Gastroesophageal sphincter (tissue), 4 donors: ENCODE results near the gene RAE1. TPM values are rescaled to one million over a fixed set of nuclear protein-coding genes. Genes with fewer than 3 reads are reported as not detected.
"Not testable (repeated sequence)": the region's sequence is repeated elsewhere in the genome, so short reads cannot be mapped to it uniquely, and the experiment has no call there.

Experiments used
- ATAC-seq: fragments of 150-250 bp; one replicate; pipeline ENCODE4 v1.9.1; 2016; ENCODE audit warnings: mild to moderate bottlenecking, moderate library complexity
- H3K27ac ChIP-seq, 4 donors: fragments of 200-600 bp; sonication (generic) in 3 of 4; 1 replicate in 3 of 4; 2 replicates in 1 of 4; pipeline ENCODE4 v1.5.1; 2016 to 2019
- H3K27me3 ChIP-seq: fragments of 200-600 bp; sonication (generic); one replicate; pipeline ENCODE4 v1.5.1; 2019
- H3K36me3 ChIP-seq, 2 donors: fragments of 200-600 bp; sonication (generic); one replicate each; pipeline ENCODE4 v1.5.1; 2019; ENCODE audit warnings: control low read depth in 1 of 2
- H3K4me1 ChIP-seq, 3 donors: fragments of 200-600 bp; sonication (generic); 1 replicate in 2 of 3; 2 replicates in 1 of 3; pipeline ENCODE4 v1.5.1; 2016 to 2019; ENCODE audit warnings: control low read depth in 2 of 3
- H3K4me3 ChIP-seq, 2 donors: fragments of 200-600 bp; sonication (generic); one replicate each; pipeline ENCODE4 v1.5.1; 2019; ENCODE audit warnings: mild to moderate bottlenecking in 1 of 2, moderate library complexity in 1 of 2
- H3K9me3 ChIP-seq, 3 donors: fragments of 200-600 bp; sonication (generic); one replicate each; pipeline ENCODE4 v1.5.1; 2017 to 2019; ENCODE audit warnings: control low read depth in 2 of 3
- EP300 ChIP-seq: sonication (generic); formaldehyde crosslinking; IDR thresholded peaks from one replicate; pipeline ENCODE4 v1.6.1; 2017; ENCODE audit warnings: antibody characterized with exemption, mild to moderate bottlenecking
- POLR2A ChIP-seq, 2 donors: fragments of 450-650 bp; IDR thresholded peaks; one replicate each; pipeline ENCODE4 v1.6.1; 2017; ENCODE audit warnings: antibody characterized with exemption in 2 of 2, mild to moderate bottlenecking in 2 of 2, moderate library complexity in 1 of 2
- POLR2AphosphoS5 ChIP-seq: sonication (generic); formaldehyde crosslinking; IDR thresholded peaks from one replicate; pipeline ENCODE4 v1.6.1; 2017; ENCODE audit warnings: antibody characterized with exemption
- WGBS, 2 donors: methylation state at CpG; one replicate each; pipeline ENCODE4 v1.1.5; 2018; ENCODE audit warnings: low coverage in 1 of 2; 5-methylcytosine and 5-hydroxymethylcytosine counted together
- total RNA-seq, 4 donors: library from RNA; depleted of rRNA; stranded (reverse); fragments of >200 nt; gene quantifications; one replicate each; pipeline ENCODE4 v1.1.0, GENCODE V29; 2016
- TF ChIP-seq, protein P1 (sequence below), 4 experiments: fragments of 200-600 bp in 2 of 4; fragments of 450-650 bp in 2 of 4; sonication (generic) in 1 of 4; IDR thresholded peaks; one replicate each; pipeline ENCODE4 v1.5.1; 2017 to 2019; ENCODE audit warnings: antibody characterized with exemption in 4 of 4, mild to moderate bottlenecking in 2 of 4, moderate library complexity in 2 of 4

Gene RAE1
- total RNA-seq, 4 donors from 2014 or later = 16.5 to 30.4 (median 25.1) TPM

DNA sequence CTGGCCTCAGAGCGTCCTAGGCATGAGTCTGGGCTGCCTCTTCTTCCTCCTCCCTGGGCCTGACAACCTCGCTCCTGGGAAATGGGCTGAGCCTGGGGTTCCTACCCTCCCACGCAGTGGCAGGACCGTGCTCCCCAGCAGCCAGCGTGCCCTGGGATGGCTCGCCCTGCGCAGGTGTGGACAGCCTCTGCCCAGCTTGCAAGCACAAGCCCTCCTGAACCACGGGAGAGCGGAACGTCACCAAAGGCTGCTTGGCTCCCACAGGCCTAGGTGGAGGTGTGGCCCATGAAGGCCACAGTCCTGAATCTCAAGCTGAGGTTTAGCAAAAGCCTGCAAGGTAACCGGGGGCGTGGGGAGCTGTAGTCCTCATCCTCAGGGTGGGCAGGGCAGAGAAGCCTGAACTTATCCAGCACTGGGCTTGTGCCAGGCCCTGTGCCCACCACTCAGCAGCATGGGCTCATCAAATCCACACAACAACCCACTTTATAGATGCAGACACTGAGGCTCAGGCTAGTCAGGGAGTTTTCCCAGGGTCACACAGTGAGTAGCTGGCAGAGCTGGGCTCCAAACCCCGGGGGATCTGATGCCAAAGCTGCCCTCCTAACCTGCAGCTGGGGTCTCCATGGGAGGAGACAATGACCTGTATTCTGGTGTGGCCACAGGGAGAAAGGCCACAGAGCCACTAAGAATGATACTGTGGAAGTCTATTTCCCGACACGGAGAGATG, 65.4 kb downstream of the RAE1 start:
- Histone ChIP-seq H3K27ac (no peak overlapping the region), H3K36me3 (no peaks in the 10 kb centered on the region)

DNA sequence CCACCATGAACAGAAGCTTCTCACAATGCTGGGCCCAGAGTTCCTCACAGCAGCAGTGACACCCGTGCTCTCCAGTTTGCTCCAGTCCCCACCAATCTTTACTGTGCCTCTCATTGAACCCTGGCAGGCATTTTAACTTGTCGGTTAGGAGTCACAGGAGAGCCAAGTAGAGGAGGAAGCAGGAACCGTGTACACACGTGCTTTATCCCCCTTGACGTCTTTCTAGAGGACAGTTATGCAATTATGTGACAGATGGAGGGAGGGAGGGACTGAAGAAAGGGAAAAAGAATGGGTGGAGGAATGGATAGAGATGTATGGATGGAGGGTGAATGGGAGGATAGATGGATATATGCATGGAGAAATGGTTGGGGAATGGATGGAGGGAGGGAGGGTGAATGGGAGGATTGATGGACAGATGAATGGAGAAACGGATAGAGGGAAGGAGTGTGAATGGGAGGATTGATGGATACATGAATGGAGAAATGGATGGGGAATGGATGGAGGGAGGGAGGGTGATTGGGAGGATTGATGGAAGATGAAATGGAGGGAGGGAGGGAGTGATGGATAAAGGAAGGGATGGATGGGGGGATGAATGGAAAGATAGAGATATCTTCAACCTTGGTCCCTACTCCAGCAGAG, 66.1 kb downstream of the RAE1 start:
- no peak for ATAC-seq
- H3K27me3 ChIP-seq = no peaks in the 10 kb centered on the region
- TF ChIP-seq, protein P1, sequence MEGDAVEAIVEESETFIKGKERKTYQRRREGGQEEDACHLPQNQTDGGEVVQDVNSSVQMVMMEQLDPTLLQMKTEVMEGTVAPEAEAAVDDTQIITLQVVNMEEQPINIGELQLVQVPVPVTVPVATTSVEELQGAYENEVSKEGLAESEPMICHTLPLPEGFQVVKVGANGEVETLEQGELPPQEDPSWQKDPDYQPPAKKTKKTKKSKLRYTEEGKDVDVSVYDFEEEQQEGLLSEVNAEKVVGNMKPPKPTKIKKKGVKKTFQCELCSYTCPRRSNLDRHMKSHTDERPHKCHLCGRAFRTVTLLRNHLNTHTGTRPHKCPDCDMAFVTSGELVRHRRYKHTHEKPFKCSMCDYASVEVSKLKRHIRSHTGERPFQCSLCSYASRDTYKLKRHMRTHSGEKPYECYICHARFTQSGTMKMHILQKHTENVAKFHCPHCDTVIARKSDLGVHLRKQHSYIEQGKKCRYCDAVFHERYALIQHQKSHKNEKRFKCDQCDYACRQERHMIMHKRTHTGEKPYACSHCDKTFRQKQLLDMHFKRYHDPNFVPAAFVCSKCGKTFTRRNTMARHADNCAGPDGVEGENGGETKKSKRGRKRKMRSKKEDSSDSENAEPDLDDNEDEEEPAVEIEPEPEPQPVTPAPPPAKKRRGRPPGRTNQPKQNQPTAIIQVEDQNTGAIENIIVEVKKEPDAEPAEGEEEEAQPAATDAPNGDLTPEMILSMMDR (IDR thresholded peaks at IDR 0.05) = no peak
- no peak for TF ChIP-seq EP300
- TF ChIP-seq POLR2AphosphoS5 = no peak
- no peak for TF ChIP-seq POLR2A (IDR thresholded peaks at IDR 0.05)
- 54 to 57% methylated on average over 6 of the region's 6 CpGs for WGBS, 2 donors
- peaks cover 0 to 20% (median 0%) of the 10 kb centered on the region in 3 donors for H3K4me1 ChIP-seq
- no peaks in the 10 kb centered on the region for H3K36me3 ChIP-seq
- H3K4me3 ChIP-seq = no peak overlapping the region
- H3K9me3 ChIP-seq = no peaks in the 10 kb centered on the region
- H3K27ac ChIP-seq = no peak overlapping the region

More for the DNA sequence above, 65.4 kb downstream of the RAE1 start:
- WGBS, 2 donors = no CpG with 5 or more reads among the region's 15 CpGs
- no peaks in the 10 kb centered on the region for H3K27me3 ChIP-seq
- TF ChIP-seq, protein P1 (IDR thresholded peaks at IDR 0.05) = no peak
- TF ChIP-seq POLR2A (IDR thresholded peaks at IDR 0.05) (no peak), EP300 (no peak), POLR2AphosphoS5 (no peak)
- H3K9me3 ChIP-seq = no peaks in the 10 kb centered on the region
- no peak overlapping the region for H3K4me3 ChIP-seq
- H3K4me1 ChIP-seq = peaks cover 0 to 27% (median 0%) of the 10 kb centered on the region in 3 donors
- ATAC-seq = no peak

DNA sequence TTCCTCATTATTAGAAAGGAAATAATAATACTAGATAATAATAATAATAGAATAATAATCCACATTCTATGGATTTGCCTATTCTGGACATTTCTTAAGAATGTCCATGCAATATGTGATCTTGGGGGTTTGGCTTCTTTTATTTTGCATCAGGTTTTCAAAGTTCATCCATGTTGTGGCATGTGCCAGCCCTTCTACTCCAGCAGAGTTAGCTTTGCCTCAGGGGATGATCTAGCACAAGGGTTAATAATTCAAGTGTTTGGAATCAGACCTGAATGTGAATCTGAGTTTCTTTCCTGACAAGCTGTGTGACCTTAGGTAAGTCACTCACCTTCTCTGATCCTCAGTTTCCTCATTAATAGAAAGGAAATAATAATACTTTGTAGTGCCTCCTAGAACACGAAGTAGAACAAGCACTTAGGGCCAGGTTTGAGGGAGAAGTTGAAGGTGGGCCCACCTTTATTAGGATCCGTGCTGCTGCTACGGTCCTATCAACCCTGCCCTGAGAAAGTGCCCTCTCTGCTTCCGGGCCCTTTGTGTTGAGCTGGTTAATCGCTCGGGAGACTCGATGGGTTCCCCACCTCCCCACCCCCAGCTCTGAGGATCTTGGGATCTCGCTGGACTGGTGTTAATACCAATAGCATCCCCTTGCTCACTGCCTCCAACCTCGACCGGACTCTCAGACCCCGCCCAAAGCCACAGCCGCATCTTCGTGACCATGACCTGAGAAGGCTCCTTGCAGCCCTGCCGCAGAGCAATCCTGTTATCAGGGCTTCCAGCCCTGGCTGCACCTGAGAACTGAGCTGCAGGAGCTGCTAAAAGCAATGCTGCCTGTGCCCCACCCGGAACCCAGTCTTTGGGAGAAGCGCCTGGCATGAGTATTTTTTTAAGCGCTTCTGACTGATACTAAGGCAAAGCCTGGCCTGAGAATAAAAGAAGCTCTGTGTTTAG, 67.0 kb downstream of the RAE1 start:
- H3K36me3 ChIP-seq = no peaks in the 10 kb centered on the region
- no peaks in the 10 kb centered on the region for H3K9me3 ChIP-seq
- no peak overlapping the region for H3K27ac ChIP-seq
- no peaks in the 10 kb centered on the region for H3K27me3 ChIP-seq
- TF ChIP-seq EP300 (no peak), POLR2A (IDR thresholded peaks at IDR 0.05) (no peak), POLR2AphosphoS5 (no peak)
- TF ChIP-seq, protein P1 (IDR thresholded peaks at IDR 0.05) = no peak
- H3K4me3 ChIP-seq = no peak overlapping the region
- peaks cover 0 to 15% (median 0%) of the 10 kb centered on the region in 3 donors for H3K4me1 ChIP-seq
- 62 to 77% methylated on average over 5 to 7 of the region's 17 CpGs for WGBS, 2 donors
- no peak for ATAC-seq

DNA sequence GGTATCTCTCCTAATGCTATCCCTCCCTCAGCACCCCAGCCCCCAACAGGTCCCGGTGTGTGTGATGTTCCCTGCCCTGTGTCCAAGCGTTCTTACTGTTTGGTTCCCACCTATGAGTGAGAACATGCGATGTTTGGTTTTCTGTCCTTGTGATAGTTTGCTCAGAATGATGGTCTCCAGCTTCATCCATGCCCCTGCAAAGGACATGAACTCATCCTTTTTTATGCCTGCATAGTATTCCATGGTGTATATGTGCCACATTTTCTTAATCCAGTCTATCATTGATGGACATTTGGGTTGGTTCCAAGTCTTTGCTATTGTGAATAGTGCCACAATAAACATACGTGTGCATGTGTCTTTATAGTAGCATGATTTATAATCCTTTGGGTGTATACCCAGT, 68.4 kb downstream of the RAE1 start:
- H3K27me3 ChIP-seq, ATAC-seq, H3K9me3 ChIP-seq, H3K36me3 ChIP-seq, H3K4me3 ChIP-seq, H3K27ac ChIP-seq: not testable (repeated sequence)
- H3K4me1 ChIP-seq = peaks cover 0 to 11% (median 0%) of the 10 kb centered on the region in 3 donors
- 83 to 85% methylated on average over 3 to 4 of the region's 4 CpGs for WGBS, 2 donors

DNA sequence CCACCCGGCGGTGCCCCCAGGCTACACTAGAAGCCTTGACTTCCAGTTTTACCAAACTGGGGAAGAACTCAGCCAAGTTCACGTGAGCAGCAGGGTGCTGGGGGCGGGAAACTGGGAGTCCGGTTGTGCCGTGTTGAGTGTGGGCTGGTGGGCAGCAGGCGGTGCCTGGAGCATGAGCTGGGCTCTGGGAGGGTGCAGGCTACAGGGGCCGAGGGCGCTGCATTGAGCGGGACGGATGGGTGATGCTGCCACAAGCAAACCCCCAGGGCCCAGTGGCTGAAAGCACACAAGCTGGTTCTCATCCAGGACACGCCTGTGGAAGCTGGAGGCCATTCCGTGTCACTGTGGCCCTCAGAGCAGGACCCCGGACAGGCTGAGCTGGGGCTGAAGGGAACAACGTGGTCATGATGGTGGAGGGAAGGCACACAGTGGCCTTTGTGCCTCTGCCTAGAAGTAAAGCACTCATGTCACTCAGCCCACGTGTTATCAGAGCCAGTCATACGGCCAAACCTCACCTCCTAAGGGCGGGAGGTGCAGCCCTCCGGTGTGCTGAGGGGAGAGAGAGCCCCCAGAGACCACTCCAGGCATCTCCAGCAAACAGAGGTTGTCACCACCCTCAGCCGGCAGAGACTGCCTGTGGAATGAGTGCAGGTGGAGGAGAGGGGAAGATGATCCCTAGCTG, 69.7 kb downstream of the RAE1 start:
- ATAC-seq = no peak
- Histone ChIP-seq H3K4me3 (no peak overlapping the region), H3K27ac (no peak overlapping the region), H3K9me3 (no peaks in the 10 kb centered on the region), H3K27me3 (no peaks in the 10 kb centered on the region), H3K4me1 (no peaks in the 10 kb centered on the region), H3K36me3 (no peaks in the 10 kb centered on the region)
- WGBS, 2 donors = 67% methylated on average over 3 of the region's 20 CpGs; no CpG with 5 or more reads in 1 of the 2 donors
- no peak for TF ChIP-seq POLR2AphosphoS5
- no peak for TF ChIP-seq EP300
- no peak for TF ChIP-seq POLR2A (IDR thresholded peaks at IDR 0.05)
- TF ChIP-seq, protein P1 (IDR thresholded peaks at IDR 0.05) = no peak
